ENCODE measurements around the gene FOXL1.
A peak's percentile ranks its signal among the peaks of the same experiment; 100 is the strongest.

FOXL1 gene

GRCh38 chr16:86566601-86566965 is 11.8 kb upstream of the FOXL1 start, which contains the start of gene FOXC2:
Gene FOXC2 (plus strand): TSS chr16:86566829. CDS start chr16:86567336, 507 bp downstream.
- ChIA-PET POLR2A (interaction anchor here (0.6 to 1.0 kb wide), 2 partner anchors 495 to 496 kb away, joined by 3 read pairs; no protein-coding TSS in a partner anchor), CTCF (interaction anchor here (8.8 kb wide), 1 partner anchor 494 kb away, joined by 127 read pairs; no protein-coding TSS in a partner anchor)
- Histone ChIP-seq H3K36me3 (ENCODE audit: control insufficient read depth in 2 of 2, insufficient read depth in 1 of 2, low read length in 2 of 2) (no peaks in the 10 kb centered on the region), H3K4me1 (ENCODE audit: control insufficient read depth, insufficient read depth, low read length) (no peaks in the 10 kb centered on the region), H3K27ac (ENCODE audit: extremely low read depth, low read depth, low read length) (peak within 1 kb of the TSS; percentile 24; the same call in 1 of the 2 replicates), H3K4me3 (ENCODE audit: low read depth, low read length) (peak within 1 kb of the TSS; percentile 60), H3K9me3 (ENCODE audit: control insufficient read depth, insufficient read depth, low read depth, low read length) (no peaks in the 10 kb centered on the region)
- TF ChIP-seq ZFP37 (tag by site-specific recombination; IDR thresholded peaks at IDR 0.05) (no peak), MYNN (tag by site-specific recombination; IDR thresholded peaks at IDR 0.05; ENCODE audit: borderline replicate concordance) (no peak), ZNF335 (tag by site-specific recombination; conservative IDR thresholded peaks at IDR 0.05) (peak; percentile 53; the same call in 1 of the 2 replicates), ATF2 (tag by site-specific recombination; IDR thresholded peaks at IDR 0.05; ENCODE audit: low read depth) (no peak), PRDM1 (tag by site-specific recombination; IDR thresholded peaks at IDR 0.05) (peak; percentile 92), SP2 (tag by site-specific recombination; IDR thresholded peaks at IDR 0.05) (peak; percentile 51), KLF9 (tag by site-specific recombination; IDR thresholded peaks at IDR 0.05; ENCODE audit: low read depth) (peak; percentile 60), ZBTB49 (tag by site-specific recombination; IDR thresholded peaks at IDR 0.05; ENCODE audit: low read depth) (no peak), ZNF175 (tag by site-specific recombination; IDR thresholded peaks at IDR 0.05) (no peak), GLIS1 (tag by site-specific recombination; IDR thresholded peaks at IDR 0.05) (no peak), PBX3 (CRISPR knock-in tag; IDR thresholded peaks at IDR 0.05) (no peak), ZNF558 (tag by site-specific recombination; IDR thresholded peaks at IDR 0.05) (no peak), MZF1 (tag by site-specific recombination; IDR thresholded peaks at IDR 0.05; ENCODE audit: borderline replicate concordance) (peak; percentile 81; the same call in 1 of the 2 replicates), ZNF501 (tag by site-specific recombination; IDR thresholded peaks at IDR 0.05) (no peak), PATZ1 (tag by site-specific recombination; IDR thresholded peaks at IDR 0.05) (no peak), ZBTB1 (tag by site-specific recombination; IDR thresholded peaks at IDR 0.05) (no peak), ZBTB48 (tag by site-specific recombination; IDR thresholded peaks at IDR 0.05) (0 out of 2 replicates have a peak, but pooled peaks have one; percentile 13)

Data from HEK293 (cell line).